MM.1S (cell line): ENCODE measurements around the gene REX1BD.

ENCODE experiments used
- DNase-seq: peaks from one replicate; pipeline ENCODE4 v3.0.0-alpha.2; 2015
- H2AFZ ChIP-seq: fragments of 300-600 bp; sonication (generic); 2 replicates; pipeline ENCODE4 v1.6.0; 2016; ENCODE audit warnings: antibody characterized with exemption, low read length
- H3F3A ChIP-seq: fragments of 300-600 bp; sonication (generic); 2 replicates; pipeline ENCODE4 v1.6.1; 2016; ENCODE audit warnings: mild to moderate bottlenecking, antibody characterized with exemption, low read length, moderate library complexity, mixed read lengths; ENCODE audit not compliant: insufficient read depth
- H3K27ac ChIP-seq: fragments of 300-600 bp; sonication (generic); 2 replicates; pipeline ENCODE4 v1.5.1; 2016; ENCODE audit warnings: mild to moderate bottlenecking, low read length
- H3K27me3 ChIP-seq: fragments of 300-600 bp; sonication (generic); replicated peaks from 2 replicates; pipeline ENCODE4 v1.6.0; 2016; ENCODE audit warnings: low read length; ENCODE audit not compliant: insufficient read depth
- H3K36me3 ChIP-seq: fragments of 300-600 bp; sonication (generic); replicated peaks from 2 replicates; pipeline ENCODE4 v1.6.1; 2016; ENCODE audit warnings: mild to moderate bottlenecking, low read length, mixed read lengths; ENCODE audit not compliant: insufficient read depth
- H3K4me1 ChIP-seq: fragments of 300-600 bp; sonication (generic); 2 replicates; pipeline ENCODE4 v1.6.1; 2016; ENCODE audit warnings: low read length, mixed read lengths
- H3K4me2 ChIP-seq: fragments of 300-600 bp; sonication (generic); 2 replicates; pipeline ENCODE4 v1.6.0; 2016; ENCODE audit warnings: low read depth, low read length
- H3K4me3 ChIP-seq: fragments of 300-600 bp; sonication (generic); 2 replicates; pipeline ENCODE4 v1.5.1; 2016; ENCODE audit warnings: low read length, mixed read lengths
- H3K79me2 ChIP-seq: fragments of 300-600 bp; sonication (generic); 2 replicates; pipeline ENCODE4 v1.6.1; 2016; ENCODE audit warnings: mixed run types, low read length, mixed read lengths
- H3K9ac ChIP-seq: fragments of 300-600 bp; sonication (generic); 2 replicates; pipeline ENCODE4 v1.6.1; 2016; ENCODE audit warnings: low read length, mixed read lengths
- H3K9me2 ChIP-seq: fragments of 300-600 bp; sonication (generic); replicated peaks from 2 replicates; pipeline ENCODE4 v1.6.1; 2016; ENCODE audit warnings: mild to moderate bottlenecking, low read length, mixed read lengths; ENCODE audit not compliant: insufficient read depth
- H3K9me3 ChIP-seq: fragments of 300-600 bp; sonication (generic); replicated peaks from 2 replicates; pipeline ENCODE4 v1.6.1; 2016; ENCODE audit warnings: mild to moderate bottlenecking, low read length, mixed read lengths; ENCODE audit not compliant: insufficient read depth
- H4K20me1 ChIP-seq: fragments of 300-600 bp; sonication (generic); 2 replicates; pipeline ENCODE4 v1.6.1; 2016; ENCODE audit warnings: mild to moderate bottlenecking, low read length, moderate library complexity, mixed read lengths; ENCODE audit not compliant: insufficient read depth
- CTCF ChIP-seq: fragments of 300-600 bp; sonication (generic); IDR thresholded peaks from 2 replicates; pipeline ENCODE4 v1.5.1; 2016; ENCODE audit warnings: antibody characterized with exemption, low read length, mixed read lengths
- EZH2 ChIP-seq: fragments of 300-600 bp; sonication (generic); optimal IDR thresholded peaks from 2 replicates; pipeline ENCODE3; 2017; ENCODE audit warnings: low read depth, mild to moderate bottlenecking, antibody characterized with exemption, low read length, mixed read lengths
- EZH2phosphoT487 ChIP-seq: fragments of 300-600 bp; sonication (generic); IDR thresholded peaks from 2 replicates; pipeline ENCODE4 v1.6.1; 2018; ENCODE audit warnings: antibody characterized with exemption, low read length

The REX1BD gene

GRCh38 chr19:18606281-18607225 lies 18.0 kb downstream of the REX1BD start, which contains the start of gene CRLF1:
Gene CRLF1, minus strand, starts transcription at chr19:18606799. Its CDS starts 143 bp downstream, at chr19:18606656.
- Histone ChIP-seq H2AFZ (no peak within 1 kb of the TSS), H3K79me2 (no peaks in the 10 kb centered on the region), H3K4me3 (no peak within 1 kb of the TSS), H3K36me3 (no peaks in the 10 kb centered on the region), H4K20me1 (no peaks in the 10 kb centered on the region), H3K9me3 (no peaks in the 10 kb centered on the region), H3K27me3 (peaks cover 88% of the 10 kb centered on the region), H3F3A (no peaks in the 10 kb centered on the region), H3K4me1 (no peaks in the 10 kb centered on the region), H3K9ac (no peak within 1 kb of the TSS), H3K27ac (no peak within 1 kb of the TSS), H3K4me2 (no peak within 1 kb of the TSS), H3K9me2 (no peaks in the 10 kb centered on the region)
- TF ChIP-seq EZH2phosphoT487 (no peak), EZH2 (no peak), CTCF (no peak)
- no peak for DNase-seq

GRCh38 chr19:18607226-18608101 lies 18.9 kb downstream of the REX1BD start:
- peaks cover 89% of the 10 kb centered on the region for H3K27me3 ChIP-seq

More at GRCh38 chr19:18607226-18608101, 18.9 kb downstream of the REX1BD start:
- Histone ChIP-seq H3F3A (no peaks in the 10 kb centered on the region), H3K9me2 (no peaks in the 10 kb centered on the region), H3K79me2 (no peaks in the 10 kb centered on the region), H3K4me3 (no peak overlapping the region), H3K9ac (no peak overlapping the region), H3K4me1 (no peaks in the 10 kb centered on the region), H4K20me1 (no peaks in the 10 kb centered on the region), H3K27ac (no peak overlapping the region), H3K4me2 (no peak overlapping the region), H3K9me3 (no peaks in the 10 kb centered on the region), H2AFZ (no peak overlapping the region), H3K36me3 (no peaks in the 10 kb centered on the region)
- no peak for DNase-seq
- TF ChIP-seq EZH2phosphoT487 (no peak; the same call in 1 of the 2 replicates), EZH2 (no peak), CTCF (no peak)
